GM23248 (cell line): ENCODE measurements around the gene VTI1A. TPM values are rescaled to one million over a fixed set of nuclear protein-coding genes. Genes with fewer than 3 reads are reported as not detected.

ENCODE experiments used
- DNase-seq: peaks from one replicate; pipeline ENCODE4 v3.0.0-alpha.2; 2015
- H2AFZ ChIP-seq: fragments of 200-600 bp; sonication (generic); 2 replicates; pipeline ENCODE4 v1.6.1; 2016; ENCODE audit warnings: antibody characterized with exemption
- H3F3A ChIP-seq: fragments of 200-600 bp; sonication (generic); 2 replicates; pipeline ENCODE4 v1.6.1; 2016; ENCODE audit warnings: mild to moderate bottlenecking, antibody characterized with exemption, mixed run types; ENCODE audit not compliant: insufficient read depth
- H3K27ac ChIP-seq: fragments of 200-600 bp; sonication (generic); 2 replicates; pipeline ENCODE4 v1.5.1; 2016; ENCODE audit warnings: mild to moderate bottlenecking
- H3K27me3 ChIP-seq: fragments of 200-600 bp; sonication (generic); replicated peaks from 2 replicates; pipeline ENCODE4 v1.6.1; 2016; ENCODE audit warnings: mild to moderate bottlenecking; ENCODE audit not compliant: insufficient read depth
- H3K36me3 ChIP-seq: fragments of 200-600 bp; sonication (generic); 2 replicates; pipeline ENCODE4 v1.6.1; 2016; ENCODE audit warnings: low read depth, mild to moderate bottlenecking
- H3K4me1 ChIP-seq: fragments of 200-600 bp; sonication (generic); 2 replicates; pipeline ENCODE4 v1.6.1; 2016; ENCODE audit warnings: mild to moderate bottlenecking; ENCODE audit not compliant: insufficient read depth
- H3K4me2 ChIP-seq: fragments of 200-600 bp; sonication (generic); one replicate; pipeline ENCODE4 v1.6.1; 2016; ENCODE audit warnings: mild to moderate bottlenecking; ENCODE audit not compliant: unreplicated experiment
- H3K4me3 ChIP-seq: fragments of 200-600 bp; sonication (generic); 2 replicates; pipeline ENCODE4 v1.5.1; 2016; ENCODE audit warnings: mild to moderate bottlenecking
- H3K79me2 ChIP-seq: fragments of 200-600 bp; sonication (generic); 2 replicates; pipeline ENCODE4 v1.6.1; 2016; ENCODE audit warnings: mild to moderate bottlenecking; ENCODE audit not compliant: insufficient read depth
- H3K9ac ChIP-seq: fragments of 200-600 bp; sonication (generic); 2 replicates; pipeline ENCODE4 v1.6.1; 2016; ENCODE audit warnings: mild to moderate bottlenecking
- H3K9me2 ChIP-seq: fragments of 200-600 bp; sonication (generic); 2 replicates; pipeline ENCODE4 v1.6.1; 2016; ENCODE audit warnings: mixed run types, mild to moderate bottlenecking, moderate library complexity; ENCODE audit not compliant: insufficient read depth
- H3K9me3 ChIP-seq: fragments of 200-600 bp; sonication (generic); one replicate; pipeline ENCODE4 v1.6.1; 2017; ENCODE audit warnings: low read depth
- H4K20me1 ChIP-seq: fragments of 200-600 bp; sonication (generic); 2 replicates; pipeline ENCODE4 v1.6.0; 2016; ENCODE audit not compliant: insufficient read depth
- EZH2 ChIP-seq: fragments of 200-600 bp; sonication (generic); IDR thresholded peaks from 2 replicates; pipeline ENCODE4 v1.6.1; 2018; ENCODE audit warnings: antibody characterized with exemption, mild to moderate bottlenecking; ENCODE audit not compliant: insufficient read depth, poor library complexity, severe bottlenecking
- EZH2phosphoT487 ChIP-seq: fragments of 200-600 bp; sonication (generic); IDR thresholded peaks from 2 replicates; pipeline ENCODE4 v1.6.1; 2018; ENCODE audit warnings: antibody characterized with exemption, moderate library complexity, mild to moderate bottlenecking, low read depth; ENCODE audit not compliant: insufficient read depth
- WGBS, 2 experiments: methylation state at CpG; one replicate each; pipeline ENCODE4 v1.1.6; 2015 to 2017; ENCODE audit warnings: low lambda C conversion rate in 2 of 2, low coverage in 1 of 2; ENCODE audit errors: missing lambda C conversion rate in 2 of 2; 5-methylcytosine and 5-hydroxymethylcytosine counted together
- in situ Hi-C: fragments of 300-500 bp; cut with MboI; formaldehyde crosslinking; loops from 2 replicates; pipeline ENCODE4 v1.15.0; 2020
- polyA plus RNA-seq: library from polyadenylated mRNA; unstranded; fragments of >200 nt; fragmentation: Nextera tagmentation; extraction: Ambion mirVana; gene quantifications from 2 replicates; pipeline ENCODE4 v1.2.1, GENCODE V29; 2016
- total RNA-seq: library from RNA; depleted of rRNA; stranded (reverse); fragments of >200 nt; shearing (Covaris generic); gene quantifications from 2 replicates; pipeline ENCODE4 v1.2.3, GENCODE V29; 2014

The VTI1A gene
- total and polyA plus RNA-seq, 2 experiments from 2014 or later = 21.6 to 26.4 TPM

GRCh38 chr10:112810711-112811151 lies 363.7 kb downstream of the VTI1A start:
- 98% methylated on average over 10 of the region's 10 CpGs for WGBS, 2 experiments
- in situ Hi-C loops = no loop called here

GRCh38 chr10:112811741-112812551 lies 364.9 kb downstream of the VTI1A start:
- no peaks in the 10 kb centered on the region for H3K9me2 ChIP-seq
- H3K4me1 ChIP-seq = peaks cover 35% of the 10 kb centered on the region
- peaks cover 56% of the 10 kb centered on the region for H3F3A ChIP-seq
- no peaks in the 10 kb centered on the region for H4K20me1 ChIP-seq
- peak overlapping the region; percentile 62 for H3K27ac ChIP-seq
- H3K36me3 ChIP-seq = no peaks in the 10 kb centered on the region
- in situ Hi-C loops = no loop called here
- peak overlapping the region; percentile 44 for H2AFZ ChIP-seq
- H3K4me3 ChIP-seq = peak overlapping the region; percentile 70
- 10 to 11% methylated on average over 14 of the region's 14 CpGs for WGBS, 2 experiments
- no peaks in the 10 kb centered on the region for H3K79me2 ChIP-seq
- no peak overlapping the region for H3K9ac ChIP-seq
- H3K27me3 ChIP-seq = no peaks in the 10 kb centered on the region
- DNase-seq = peak; percentile 94
- peak overlapping the region; percentile 84 for H3K4me2 ChIP-seq
- no peaks in the 10 kb centered on the region for H3K9me3 ChIP-seq
- TF ChIP-seq EZH2 = no peak
- no peak for TF ChIP-seq EZH2phosphoT487

More at GRCh38 chr10:112810711-112811151, 363.7 kb downstream of the VTI1A start:
- no peak for TF ChIP-seq EZH2phosphoT487
- no peak for TF ChIP-seq EZH2
- peaks cover 45% of the 10 kb centered on the region for H3F3A ChIP-seq
- H3K9ac ChIP-seq = no peak overlapping the region
- H3K4me2 ChIP-seq = no peak overlapping the region
- no peak overlapping the region for H3K4me3 ChIP-seq
- H3K4me1 ChIP-seq = peaks cover 25% of the 10 kb centered on the region
- H2AFZ ChIP-seq = no peak overlapping the region
- H3K9me3 ChIP-seq = no peaks in the 10 kb centered on the region
- H4K20me1 ChIP-seq = no peaks in the 10 kb centered on the region
- H3K36me3 ChIP-seq = no peaks in the 10 kb centered on the region
- no peaks in the 10 kb centered on the region for H3K9me2 ChIP-seq
- H3K79me2 ChIP-seq = no peaks in the 10 kb centered on the region
- H3K27me3 ChIP-seq = no peaks in the 10 kb centered on the region
- no peak for DNase-seq
- H3K27ac ChIP-seq = no peak overlapping the region

GRCh38 chr10:112812586-112812985 lies 365.6 kb downstream of the VTI1A start:
- H3K4me3 ChIP-seq = peak overlapping the region; percentile 70
- WGBS, 2 experiments = 93 to 95% methylated on average over 2 to 3 of the region's 3 CpGs
- in situ Hi-C loops = no loop called here
- peak overlapping the region; percentile 62 for H3K27ac ChIP-seq
- H3K36me3 ChIP-seq = no peaks in the 10 kb centered on the region
- H3K9ac ChIP-seq = no peak overlapping the region
- H3K9me3 ChIP-seq = no peaks in the 10 kb centered on the region
- H3K4me1 ChIP-seq = peaks cover 35% of the 10 kb centered on the region
- H3K79me2 ChIP-seq = no peaks in the 10 kb centered on the region
- no peaks in the 10 kb centered on the region for H3K27me3 ChIP-seq
- H3K4me2 ChIP-seq = peak overlapping the region; percentile 84
- H3F3A ChIP-seq = peaks cover 56% of the 10 kb centered on the region
- DNase-seq = no peak
- no peaks in the 10 kb centered on the region for H3K9me2 ChIP-seq
- no peak overlapping the region for H2AFZ ChIP-seq
- H4K20me1 ChIP-seq = no peaks in the 10 kb centered on the region
- no peak for TF ChIP-seq EZH2
- no peak for TF ChIP-seq EZH2phosphoT487

- H3K9me3 ChIP-seq = no peaks in the 10 kb centered on the region
- no peaks in the 10 kb centered on the region for H4K20me1 ChIP-seq
- no peak overlapping the region for H3K4me3 ChIP-seq
- in situ Hi-C loops = no loop called here
- H3K9ac ChIP-seq = no peak overlapping the region
- TF ChIP-seq EZH2 (no peak), EZH2phosphoT487 (no peak)
- H3K27me3 ChIP-seq = no peaks in the 10 kb centered on the region
- H3K79me2 ChIP-seq = no peaks in the 10 kb centered on the region
- no peak for DNase-seq
- no peak overlapping the region for H2AFZ ChIP-seq
- no peaks in the 10 kb centered on the region for H3K9me2 ChIP-seq
- peaks cover 56% of the 10 kb centered on the region for H3F3A ChIP-seq
- H3K27ac ChIP-seq = no peak overlapping the region
- 95 to 96% methylated on average over 16 of the region's 16 CpGs for WGBS, 2 experiments
- peaks cover 35% of the 10 kb centered on the region for H3K4me1 ChIP-seq
- no peaks in the 10 kb centered on the region for H3K36me3 ChIP-seq
- no peak overlapping the region for H3K4me2 ChIP-seq
Measured at GRCh38 chr10:112813866-112814591, 367.0 kb downstream of the VTI1A start.
